Midbrain (tissue), 1 donor: Measurements from ENCODE around the gene KCP.
A peak's percentile ranks its signal among the peaks of the same experiment; 100 is the strongest.
"Not testable (repeated sequence)": the region's sequence is repeated elsewhere in the genome, so short reads cannot be mapped to it uniquely, and the experiment has no call there.

Source experiments
- DNase-seq: peaks from one replicate; lab custom pipeline; 2025; lab: John Stamatoyannopoulos, UW

KCP gene

DNA sequence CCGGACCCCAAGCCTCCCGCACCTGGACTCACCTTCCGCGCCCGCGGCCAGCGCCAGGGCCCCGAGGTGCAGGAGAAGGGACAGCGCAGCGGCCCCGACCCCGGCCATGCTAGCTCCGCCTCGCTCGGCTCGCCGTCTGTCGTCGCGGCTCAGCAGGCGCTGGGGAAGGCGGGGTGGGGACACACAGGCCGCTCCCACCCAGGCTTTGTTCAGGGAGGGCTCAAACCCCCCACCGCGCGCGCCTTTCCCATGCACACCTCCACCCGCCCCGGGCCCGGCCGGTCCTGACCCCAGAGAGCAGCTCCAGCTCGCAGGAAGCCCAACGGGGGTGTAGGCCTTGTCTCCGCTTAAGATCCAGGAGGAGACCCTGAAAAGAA is at the start of gene KCP:
Gene KCP (minus strand): TSS at position 141 of the 377 bp plus-strand sequence. CDS start 33 bp downstream, at position 108.
- no peak for DNase-seq

GRCh38 chr7:128959296-128959695 is 48.8 kb upstream of the KCP start:
- no peak for DNase-seq

- no peak for DNase-seq
These were observed 45.5 kb upstream of the KCP start for GRCh38 chr7:128955981-128956380.

- no peak for DNase-seq
These were observed 44.6 kb upstream of the KCP start for GRCh38 chr7:128954830-128955802.

DNA sequence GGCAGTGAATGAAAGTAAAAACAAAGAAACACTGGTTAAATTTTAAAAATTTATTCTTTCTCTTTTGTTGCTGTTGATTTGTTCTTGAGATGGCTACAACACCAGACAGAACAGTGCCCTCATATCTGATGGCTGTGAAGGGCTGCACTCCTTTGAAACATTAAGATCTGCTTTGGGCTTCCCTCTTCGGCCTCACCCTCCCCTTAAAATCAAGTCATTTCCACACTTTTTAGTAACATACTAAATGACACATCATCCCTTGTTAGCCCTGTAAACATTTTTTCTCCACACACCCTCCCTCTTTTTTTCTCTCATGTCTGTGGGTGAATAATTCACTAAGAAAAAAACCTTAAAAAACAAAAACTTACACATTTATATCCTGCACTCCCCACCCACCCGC is 43.6 kb upstream of the KCP start:
- DNase-seq: no peak

- DNase-seq: no peak
These were observed 40.8 kb upstream of the KCP start for GRCh38 chr7:128951296-128951695.

DNA sequence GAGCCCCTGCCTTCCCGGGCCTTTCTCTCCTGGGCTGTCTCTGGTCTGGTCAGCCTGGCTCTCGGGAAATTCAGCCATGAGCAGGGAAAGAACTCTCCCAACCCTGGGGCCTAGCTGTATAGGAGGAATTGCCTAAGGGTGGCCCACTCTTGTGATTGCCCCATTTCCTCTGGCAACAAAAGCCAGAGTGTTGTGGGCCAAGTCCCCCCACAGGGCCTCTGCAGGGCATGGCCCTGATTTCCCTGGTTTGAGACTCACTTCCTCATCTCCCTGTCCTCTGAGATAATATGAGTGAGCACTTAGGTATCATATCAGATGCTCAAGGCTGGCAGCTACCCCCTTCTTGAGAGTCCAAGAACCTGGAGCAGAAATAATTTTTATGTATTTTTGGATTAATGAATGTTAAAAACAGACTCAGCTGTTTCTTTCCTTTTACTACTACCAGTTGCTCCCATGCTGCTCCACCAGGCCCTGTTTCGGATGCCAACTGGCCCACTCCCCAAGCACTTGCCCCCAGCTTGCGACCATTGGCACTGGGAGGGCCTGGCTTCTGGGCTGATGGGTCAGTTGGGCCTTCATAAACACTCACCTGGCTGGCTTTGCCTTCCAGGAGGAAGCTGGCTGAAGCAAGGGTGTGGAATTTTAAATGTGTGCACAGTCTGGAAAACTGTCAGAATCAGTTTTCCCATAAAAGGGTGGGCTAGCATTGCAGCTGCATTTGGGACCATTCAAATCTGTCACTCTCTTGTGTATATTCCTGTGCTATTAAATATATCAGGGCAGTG is 38.7 kb upstream of the KCP start:
- DNase-seq: no peak

DNA sequence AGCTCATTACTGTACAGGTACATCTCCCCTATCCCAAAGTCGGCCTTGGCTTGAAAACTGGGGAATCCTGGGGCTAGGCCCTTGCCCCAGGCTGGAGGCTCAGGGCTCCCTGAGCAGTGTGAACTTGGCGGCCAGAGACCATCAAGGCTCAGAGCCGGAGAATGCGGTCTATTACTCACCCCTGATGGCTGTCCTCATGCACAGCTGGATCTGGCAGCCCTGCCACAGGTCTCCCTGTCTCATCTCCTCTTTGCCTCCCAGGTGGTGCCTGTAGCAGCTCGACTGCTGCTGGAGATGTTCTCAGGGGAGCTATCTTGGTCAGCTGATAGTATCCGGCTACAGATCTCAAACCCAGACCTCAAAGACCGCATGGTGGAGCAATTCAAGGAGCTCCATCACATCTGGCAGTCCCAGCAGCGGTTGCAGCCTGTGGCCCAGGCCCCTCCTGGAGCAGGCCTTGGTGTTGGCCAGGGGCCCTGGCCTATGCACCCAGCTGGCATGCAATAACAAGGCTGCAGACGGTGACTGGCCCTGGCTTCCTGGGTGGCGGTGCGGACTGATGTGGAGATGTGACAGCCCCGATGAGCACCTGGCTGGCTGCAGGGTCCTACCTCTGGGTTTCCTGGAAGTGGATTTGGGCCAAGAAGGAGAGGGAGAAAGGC is 37.9 kb upstream of the KCP start:
- DNase-seq: no peak

GRCh38 chr7:128947854-128948253 is 37.3 kb upstream of the KCP start:
- DNase-seq: no peak

- no peak for DNase-seq
These were observed 36.7 kb upstream of the KCP start for GRCh38 chr7:128946936-128947830.

GRCh38 chr7:128945668-128946366 is 35.3 kb upstream of the KCP start:
- DNase-seq: no peak

- no peak for DNase-seq
These were observed 34.2 kb upstream of the KCP start for GRCh38 chr7:128944487-128945236.

- DNase-seq: not testable (repeated sequence)
These were observed 32.7 kb upstream of the KCP start for GRCh38 chr7:128943251-128943650.

DNA sequence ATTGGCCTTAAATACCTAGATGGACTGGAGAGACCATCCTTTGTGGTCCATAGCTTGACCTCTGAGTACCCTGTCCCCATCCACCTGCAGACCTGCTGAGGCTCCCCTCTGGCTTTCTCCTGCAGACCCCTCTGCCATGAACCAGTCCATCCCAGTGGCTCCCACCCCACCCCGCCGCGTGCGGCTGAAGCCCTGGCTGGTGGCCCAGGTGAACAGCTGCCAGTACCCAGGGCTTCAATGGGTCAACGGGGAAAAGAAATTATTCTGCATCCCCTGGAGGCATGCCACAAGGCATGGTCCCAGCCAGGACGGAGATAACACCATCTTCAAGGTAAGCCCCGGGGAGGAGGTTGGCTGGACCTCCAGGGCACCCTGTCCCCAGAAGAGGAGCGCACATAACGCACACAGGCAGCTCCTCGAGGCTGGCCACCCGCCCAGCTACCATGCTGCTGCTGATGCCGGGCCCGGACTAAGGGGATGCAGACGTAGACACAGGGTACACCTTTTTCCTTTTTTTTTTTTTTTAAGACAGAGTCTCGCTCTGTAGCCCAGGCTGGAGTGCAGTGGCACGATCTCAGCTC is 31.5 kb upstream of the KCP start:
- no peak for DNase-seq

GRCh38 chr7:128941323-128941890 is 30.9 kb upstream of the KCP start:
- DNase-seq: no peak

DNA sequence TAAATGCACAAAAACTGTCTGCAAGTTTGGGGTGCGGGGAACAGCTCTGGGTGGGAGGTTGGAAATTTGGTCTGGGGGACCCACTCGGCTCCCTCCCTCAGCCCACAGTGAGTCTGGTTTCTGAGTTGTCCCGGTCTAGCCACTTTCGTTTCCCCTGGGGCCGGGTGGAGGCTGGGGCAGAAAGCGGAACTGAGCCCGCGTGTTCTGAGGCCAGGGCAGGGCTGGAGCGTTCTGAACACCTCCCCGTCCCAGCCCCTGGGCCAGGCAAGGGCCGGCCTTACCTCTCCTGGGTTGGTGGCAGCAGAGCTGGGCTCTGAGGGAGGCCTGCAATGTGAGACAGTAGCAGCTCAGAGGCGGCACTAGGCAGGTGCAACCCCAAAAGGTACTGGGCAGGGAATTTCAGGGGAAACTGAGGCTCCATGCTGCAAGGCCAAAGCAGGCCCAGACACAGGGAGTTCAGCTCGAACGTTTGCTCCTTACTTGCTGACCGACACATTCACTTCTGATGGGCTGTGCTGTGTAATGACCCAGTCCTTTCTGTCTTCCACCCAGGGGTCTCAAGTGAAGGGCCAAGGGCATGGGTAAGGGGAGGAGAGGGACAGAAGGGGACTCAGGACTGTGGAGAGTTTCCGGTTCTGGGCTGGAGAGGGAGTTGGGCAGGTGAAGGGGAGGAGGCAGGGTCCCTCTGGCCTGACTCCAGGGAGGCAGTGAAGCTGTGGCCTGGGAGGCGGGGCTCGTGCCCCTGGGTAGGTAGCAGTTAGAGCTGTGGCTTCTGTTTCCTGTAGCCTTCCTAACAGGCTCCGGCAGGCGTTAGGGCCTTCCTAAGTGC is 30.2 kb upstream of the KCP start:
- DNase-seq: peak; percentile 36

DNA sequence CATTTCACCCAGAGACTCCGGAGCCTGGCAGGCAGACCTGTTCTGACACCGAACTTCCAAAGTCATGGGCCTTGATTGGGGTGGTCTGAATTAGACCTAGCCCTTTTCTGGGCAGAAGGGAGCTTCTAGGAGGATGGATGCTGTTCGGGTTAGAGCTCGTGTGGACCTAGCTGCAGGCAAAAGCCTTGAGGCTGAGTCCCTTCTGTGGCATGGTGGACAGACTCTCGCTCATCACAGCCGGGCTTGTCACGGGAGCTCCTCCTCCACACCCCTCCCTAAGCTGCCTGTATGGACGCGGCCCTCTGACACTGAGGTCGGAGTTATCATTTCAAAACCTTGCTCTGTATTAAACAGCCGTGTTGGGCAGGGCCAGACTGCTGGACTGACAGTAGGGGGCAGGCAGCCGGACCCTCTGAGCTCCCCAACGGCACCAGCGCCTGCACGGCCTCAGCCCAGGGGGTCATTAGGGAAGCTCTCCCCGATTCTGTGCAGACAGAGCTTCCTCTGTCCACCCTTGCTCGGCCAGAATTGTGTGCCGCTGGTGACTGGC is 29.4 kb upstream of the KCP start:
- DNase-seq: no peak
